ENCODE measurements around the gene STXBP3. TPM values are rescaled to one million over a fixed set of nuclear protein-coding genes. Genes with fewer than 3 reads are reported as not detected.
"Not testable (repeated sequence)": the region's sequence is repeated elsewhere in the genome, so short reads cannot be mapped to it uniquely, and the experiment has no call there.

STXBP3 gene
- polyA plus RNA-seq, 1 donor from 2014 or later = 29.6 TPM

DNA sequence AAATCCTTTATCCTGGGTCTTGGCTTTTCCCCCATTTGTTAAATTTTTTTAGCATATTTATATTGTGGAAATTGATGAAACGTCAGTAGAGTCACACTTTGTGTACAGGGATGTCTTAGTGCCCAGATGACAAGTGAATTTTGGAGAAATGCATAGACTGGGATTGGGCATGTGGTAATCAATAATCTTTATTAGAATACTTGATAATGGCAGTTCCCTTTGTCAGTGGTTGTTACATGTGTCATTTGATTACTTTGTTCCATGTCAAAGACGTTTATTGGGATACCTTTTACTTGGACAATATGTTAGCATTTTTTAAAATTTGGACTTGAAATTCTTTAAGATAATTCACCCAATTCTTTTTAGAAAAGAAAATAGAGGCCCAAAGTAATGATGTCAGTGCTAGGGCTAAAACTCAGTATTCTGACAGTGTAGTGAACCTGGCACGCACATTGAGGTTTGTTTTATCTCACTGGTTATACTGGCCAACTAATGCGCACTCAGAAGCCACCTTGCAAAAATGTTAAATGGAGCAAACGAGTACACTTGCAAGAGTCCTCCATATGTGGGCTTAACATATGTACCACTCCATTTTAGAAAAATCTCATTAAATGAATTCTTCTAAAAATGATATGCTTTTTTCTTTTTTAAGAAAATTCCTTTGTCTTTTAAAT lies 45.2 kb upstream of the STXBP3 start:
- TF ChIP-seq, protein P1, sequence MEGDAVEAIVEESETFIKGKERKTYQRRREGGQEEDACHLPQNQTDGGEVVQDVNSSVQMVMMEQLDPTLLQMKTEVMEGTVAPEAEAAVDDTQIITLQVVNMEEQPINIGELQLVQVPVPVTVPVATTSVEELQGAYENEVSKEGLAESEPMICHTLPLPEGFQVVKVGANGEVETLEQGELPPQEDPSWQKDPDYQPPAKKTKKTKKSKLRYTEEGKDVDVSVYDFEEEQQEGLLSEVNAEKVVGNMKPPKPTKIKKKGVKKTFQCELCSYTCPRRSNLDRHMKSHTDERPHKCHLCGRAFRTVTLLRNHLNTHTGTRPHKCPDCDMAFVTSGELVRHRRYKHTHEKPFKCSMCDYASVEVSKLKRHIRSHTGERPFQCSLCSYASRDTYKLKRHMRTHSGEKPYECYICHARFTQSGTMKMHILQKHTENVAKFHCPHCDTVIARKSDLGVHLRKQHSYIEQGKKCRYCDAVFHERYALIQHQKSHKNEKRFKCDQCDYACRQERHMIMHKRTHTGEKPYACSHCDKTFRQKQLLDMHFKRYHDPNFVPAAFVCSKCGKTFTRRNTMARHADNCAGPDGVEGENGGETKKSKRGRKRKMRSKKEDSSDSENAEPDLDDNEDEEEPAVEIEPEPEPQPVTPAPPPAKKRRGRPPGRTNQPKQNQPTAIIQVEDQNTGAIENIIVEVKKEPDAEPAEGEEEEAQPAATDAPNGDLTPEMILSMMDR (IDR thresholded peaks at IDR 0.05; ENCODE audit: poor library complexity, severe bottlenecking) = no peak
- TF ChIP-seq RAD21 (conservative IDR thresholded peaks at IDR 0.05) (no peak), TAF1 (IDR thresholded peaks at IDR 0.05; ENCODE audit: low read depth) (no peak), MXI1 (conservative IDR thresholded peaks at IDR 0.05; ENCODE audit: poor library complexity, severe bottlenecking) (no peak), EP300 (conservative IDR thresholded peaks at IDR 0.05; ENCODE audit: poor library complexity, severe bottlenecking) (no peak)
- no peaks in the 10 kb centered on the region for H3K27me3 ChIP-seq (ENCODE audit: insufficient read depth, low read depth, low read length)
- H3K4me3 ChIP-seq (ENCODE audit: low read length) = no peak overlapping the region
- no peak overlapping the region for H3K9ac ChIP-seq (ENCODE audit: low read length)
- H2AFZ ChIP-seq (ENCODE audit: low read depth, low read length) = no peak overlapping the region
- H3K9me2 ChIP-seq (ENCODE audit: insufficient read depth, low read length) = no peaks in the 10 kb centered on the region
- no peak overlapping the region for H3K27ac ChIP-seq (ENCODE audit: low read length)
- no peak overlapping the region for H3K4me2 ChIP-seq (ENCODE audit: low read length)
- no peaks in the 10 kb centered on the region for H3K9me3 ChIP-seq (ENCODE audit: low read length)
- H4K20me1 ChIP-seq (ENCODE audit: insufficient read depth) = no peaks in the 10 kb centered on the region
- no peaks in the 10 kb centered on the region for H3F3A ChIP-seq (ENCODE audit: insufficient read depth, low read length, poor library complexity, severe bottlenecking)
- H3K36me3 ChIP-seq (ENCODE audit: insufficient read depth, low read length) = peaks cover 26% of the 10 kb centered on the region
- peaks cover 7% of the 10 kb centered on the region for H3K79me2 ChIP-seq (replicated peaks; ENCODE audit: insufficient read depth, low read length)

- not testable (repeated sequence) for H3K9ac ChIP-seq (ENCODE audit: low read length); H3K79me2 ChIP-seq (replicated peaks; ENCODE audit: insufficient read depth, low read length); H3K4me3 ChIP-seq (ENCODE audit: low read length); H3K27me3 ChIP-seq (ENCODE audit: insufficient read depth, low read depth, low read length); H3K27ac ChIP-seq (ENCODE audit: low read length); H2AFZ ChIP-seq (ENCODE audit: low read depth, low read length); H3K4me2 ChIP-seq (ENCODE audit: low read length); H3K9me3 ChIP-seq (ENCODE audit: low read length); H3F3A ChIP-seq (ENCODE audit: insufficient read depth, low read length, poor library complexity, severe bottlenecking); H4K20me1 ChIP-seq (ENCODE audit: insufficient read depth); H3K9me2 ChIP-seq (ENCODE audit: insufficient read depth, low read length)
- H3K36me3 ChIP-seq (ENCODE audit: insufficient read depth, low read length) = peaks cover 21% of the 10 kb centered on the region
Observed at GRCh38 chr1:108702109-108702508, 44.4 kb upstream of the STXBP3 start.

GRCh38 chr1:108703939-108704338 lies 42.5 kb upstream of the STXBP3 start:
- H3K27ac ChIP-seq (ENCODE audit: low read length) = no peak overlapping the region
- H3K9ac ChIP-seq (ENCODE audit: low read length) = no peak overlapping the region
- H3K4me3 ChIP-seq (ENCODE audit: low read length) = no peak overlapping the region
- no peaks in the 10 kb centered on the region for H3K9me3 ChIP-seq (ENCODE audit: low read length)
- no peaks in the 10 kb centered on the region for H3F3A ChIP-seq (ENCODE audit: insufficient read depth, low read length, poor library complexity, severe bottlenecking)
- H3K9me2 ChIP-seq (ENCODE audit: insufficient read depth, low read length) = no peaks in the 10 kb centered on the region
- H3K27me3 ChIP-seq (ENCODE audit: insufficient read depth, low read depth, low read length) = no peaks in the 10 kb centered on the region
- H4K20me1 ChIP-seq (ENCODE audit: insufficient read depth) = no peaks in the 10 kb centered on the region
- H3K36me3 ChIP-seq (ENCODE audit: insufficient read depth, low read length) = peaks cover 13% of the 10 kb centered on the region
- H2AFZ ChIP-seq (ENCODE audit: low read depth, low read length) = no peak overlapping the region
- no peak overlapping the region for H3K4me2 ChIP-seq (ENCODE audit: low read length)
- H3K79me2 ChIP-seq (replicated peaks; ENCODE audit: insufficient read depth, low read length) = no peaks in the 10 kb centered on the region
- TF ChIP-seq REST (IDR thresholded peaks at IDR 0.05; ENCODE audit: borderline replicate concordance) (no peak), EP300 (conservative IDR thresholded peaks at IDR 0.05; ENCODE audit: poor library complexity, severe bottlenecking) (no peak), RAD21 (conservative IDR thresholded peaks at IDR 0.05) (no peak), TAF1 (IDR thresholded peaks at IDR 0.05; ENCODE audit: low read depth) (no peak), SMC3 (conservative IDR thresholded peaks at IDR 0.05; ENCODE audit: poor library complexity) (no peak), MXI1 (conservative IDR thresholded peaks at IDR 0.05; ENCODE audit: poor library complexity, severe bottlenecking) (no peak), POLR2AphosphoS5 (IDR thresholded peaks at IDR 0.05) (no peak), EZH2 (IDR thresholded peaks at IDR 0.05; ENCODE audit: borderline replicate concordance, insufficient read depth, low read length, poor library complexity, severe bottlenecking) (no peak)
- TF ChIP-seq, protein P1 (IDR thresholded peaks at IDR 0.05; ENCODE audit: poor library complexity, severe bottlenecking) = no peak

Data from neural cell (in vitro differentiated cells).